ENCODE results near the gene WIPF1. TPM values are rescaled to one million over a fixed set of nuclear protein-coding genes. Genes with fewer than 3 reads are reported as not detected.

The WIPF1 gene
- total and polyA plus RNA-seq, 10 donors = 74.9 to 265 (median 175) TPM

DNA sequence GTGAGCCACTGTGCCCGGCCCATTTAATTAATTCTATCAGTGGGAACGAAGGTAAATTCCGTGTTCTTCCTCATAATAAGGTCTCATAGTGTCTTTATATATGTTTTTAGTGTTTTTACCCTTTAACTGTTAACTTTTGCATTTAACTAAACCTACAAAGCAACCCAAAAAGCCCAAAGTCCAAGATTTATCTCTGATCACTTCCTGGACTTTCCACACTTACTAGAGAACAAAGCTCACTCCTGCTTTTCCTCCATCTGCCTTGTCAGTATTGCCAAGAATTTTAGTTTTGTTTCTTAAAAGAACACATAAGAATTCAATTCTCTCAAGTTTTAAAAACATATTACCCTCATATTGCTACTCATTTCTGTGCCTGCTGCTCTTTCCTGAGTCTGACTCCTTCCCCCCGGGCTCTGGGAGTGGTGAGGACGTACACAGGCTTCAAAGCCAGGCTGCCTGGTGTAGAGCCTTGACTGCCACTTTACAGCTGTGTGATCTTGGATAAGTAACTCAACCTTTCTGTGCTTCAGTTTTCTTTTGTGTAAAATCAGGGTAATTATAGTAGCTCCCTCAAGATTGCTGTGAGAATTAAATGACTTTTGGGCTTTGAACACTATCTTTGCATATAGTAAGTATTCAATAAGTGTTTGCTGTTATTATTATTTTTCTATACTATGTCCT is 85.9 kb downstream of the WIPF1 start:
- no peaks in the 10 kb centered on the region for H3K36me3 ChIP-seq
- 54 to 59% (median 57%) methylated on average over 5 of the region's 5 CpGs for WGBS, 5 donors

DNA sequence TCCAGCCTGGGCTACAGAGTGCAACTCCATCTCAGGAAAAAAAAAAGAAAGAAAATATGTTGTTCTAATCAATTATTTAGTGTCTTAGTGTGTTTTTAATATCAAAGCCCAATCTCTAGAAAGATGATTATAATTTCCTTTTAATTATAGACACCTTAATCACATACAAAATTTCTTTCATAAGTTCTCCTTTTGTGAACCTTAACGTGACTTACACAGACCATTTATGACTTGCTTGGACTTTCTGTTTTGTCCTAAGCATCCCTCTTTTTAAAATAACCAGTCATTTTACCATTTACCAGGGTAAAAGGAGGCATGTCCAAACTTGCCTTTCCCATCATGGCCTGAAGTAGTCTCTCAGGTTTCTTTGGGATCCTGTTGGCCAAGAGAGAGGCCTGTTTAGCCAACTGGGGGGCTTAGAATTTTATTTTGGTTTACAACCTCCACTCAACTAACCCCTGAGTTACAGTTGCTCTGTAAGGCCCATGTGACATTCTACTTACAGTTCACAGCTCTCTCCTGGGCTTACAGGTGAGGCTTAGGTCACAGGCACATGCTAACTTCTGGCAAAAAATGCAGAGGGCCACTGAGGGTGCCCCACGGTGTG is 86.9 kb downstream of the WIPF1 start:
- H3K27me3 ChIP-seq (replicated peaks in 1 of 7) = no peaks in the 10 kb centered on the region
- no peak overlapping the region for H3K4me3 ChIP-seq
- peaks cover 0 to 37% (median 23%) of the 10 kb centered on the region in 8 donors for H3K9me3 ChIP-seq
- WGBS, 5 donors = 44 to 49% (median 47%) methylated on average over 2 of the region's 2 CpGs
- no peaks in the 10 kb centered on the region for H3K4me1 ChIP-seq
- H3K36me3 ChIP-seq = no peaks in the 10 kb centered on the region
- H3K27ac ChIP-seq = no peak overlapping the region
- TF ChIP-seq POLR2A (IDR thresholded peaks at IDR 0.05) (no peak), POLR2AphosphoS5 (IDR thresholded peaks at IDR 0.05) (no peak)
- TF ChIP-seq, protein P1, sequence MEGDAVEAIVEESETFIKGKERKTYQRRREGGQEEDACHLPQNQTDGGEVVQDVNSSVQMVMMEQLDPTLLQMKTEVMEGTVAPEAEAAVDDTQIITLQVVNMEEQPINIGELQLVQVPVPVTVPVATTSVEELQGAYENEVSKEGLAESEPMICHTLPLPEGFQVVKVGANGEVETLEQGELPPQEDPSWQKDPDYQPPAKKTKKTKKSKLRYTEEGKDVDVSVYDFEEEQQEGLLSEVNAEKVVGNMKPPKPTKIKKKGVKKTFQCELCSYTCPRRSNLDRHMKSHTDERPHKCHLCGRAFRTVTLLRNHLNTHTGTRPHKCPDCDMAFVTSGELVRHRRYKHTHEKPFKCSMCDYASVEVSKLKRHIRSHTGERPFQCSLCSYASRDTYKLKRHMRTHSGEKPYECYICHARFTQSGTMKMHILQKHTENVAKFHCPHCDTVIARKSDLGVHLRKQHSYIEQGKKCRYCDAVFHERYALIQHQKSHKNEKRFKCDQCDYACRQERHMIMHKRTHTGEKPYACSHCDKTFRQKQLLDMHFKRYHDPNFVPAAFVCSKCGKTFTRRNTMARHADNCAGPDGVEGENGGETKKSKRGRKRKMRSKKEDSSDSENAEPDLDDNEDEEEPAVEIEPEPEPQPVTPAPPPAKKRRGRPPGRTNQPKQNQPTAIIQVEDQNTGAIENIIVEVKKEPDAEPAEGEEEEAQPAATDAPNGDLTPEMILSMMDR (IDR thresholded peaks at IDR 0.05 in 8 of 11, conservative IDR thresholded peaks at IDR 0.05 in 3 of 11) = no peak
- intact Hi-C loops (cut with DNase I; ENCODE audit: low total_unique reads) = no loop called here
- DNase-seq = no peak

More for the DNA sequence above, 85.9 kb downstream of the WIPF1 start:
- H3K27me3 ChIP-seq (replicated peaks in 1 of 7) = no peaks in the 10 kb centered on the region
- DNase-seq = no peak
- TF ChIP-seq, protein P1 (IDR thresholded peaks at IDR 0.05 in 8 of 11, conservative IDR thresholded peaks at IDR 0.05 in 3 of 11) = no peak
- TF ChIP-seq POLR2A (IDR thresholded peaks at IDR 0.05) = no peak
- no peak for TF ChIP-seq POLR2AphosphoS5 (IDR thresholded peaks at IDR 0.05)
- intact Hi-C loops (cut with DNase I; ENCODE audit: low total_unique reads) = no loop called here
- H3K9me3 ChIP-seq = peaks cover 0 to 37% (median 23%) of the 10 kb centered on the region in 8 donors
- H3K27ac ChIP-seq = no peak overlapping the region
- H3K4me1 ChIP-seq = peaks cover 0 to 6% (median 0%) of the 10 kb centered on the region in 6 donors
- no peak overlapping the region for H3K4me3 ChIP-seq

Small RNA genes within 50 kb of the gene (small RNA-seq; reads per million reads assigned to genes)
- gene RNU6-5P = 0 to 0.29 (median 0) reads per million in 4 donors

Other genes starting within 250 kb of the WIPF1 start
- 10 to 100 TPM; 14.6 to 24.9 (median 22.5) TPM for gene SCRN3, start 202.1 kb downstream of the WIPF1 start, total RNA-seq
- 10 to 100 TPM in 2 of 3 donors, 1 to 10 TPM in 1; 8.4 to 12.3 (median 10.1) TPM for gene SCRN3, start 202.1 kb downstream of the WIPF1 start, polyA plus RNA-seq
- 10 to 100 TPM in 6 of 7 donors, 1 to 10 TPM in 1; 9.5 to 15.5 (median 11.6) TPM for gene GPR155, start 110.8 kb downstream of the WIPF1 start, total RNA-seq
- 1 to 10 TPM in 1 of 3 donors, under 1 TPM in 2; 0.80 to 1.4 (median 1.00) TPM for gene GPR155, start 110.8 kb downstream of the WIPF1 start, polyA plus RNA-seq
- gene CHRNA1, start 166.7 kb upstream of the WIPF1 start, total RNA-seq = under 1 TPM in 2 of 7 donors, not detected in 5; 0.46 to 0.51 TPM
- gene CHRNA1, start 166.7 kb upstream of the WIPF1 start, polyA plus RNA-seq = 1 to 10 TPM in 1 of 3 donors, under 1 TPM in 2; 0.13 to 3.4 (median 0.33) TPM